Activated T-cell treated with anti-CD3 and anti-CD28 coated beads, Interleukin-2, amount 50 U/mL, for 72 hours (primary cell): Measurements from ENCODE around the gene ADGRL2. TPM values are rescaled to one million over a fixed set of nuclear protein-coding genes. Genes with fewer than 3 reads are reported as not detected.
"Not testable (repeated sequence)": the region's sequence is repeated elsewhere in the genome, so short reads cannot be mapped to it uniquely, and the experiment has no call there.

Source experiments
- ATAC-seq, 2 donors: fragments of 150-1000 bp; cut with Tn5 transposase; replicated peaks in 1 of 2; 2 replicates each; pipeline ENCODE4 v1.10.0; 2021; ENCODE audit warnings: moderate library complexity in 2 of 2, mild to moderate bottlenecking in 1 of 2
- DNase-seq, 2 donors: peaks; one replicate each; pipeline ENCODE4 v3.0.0; 2021 to 2022; ENCODE audit warnings: mixed read lengths in 1 of 2
- H3K27ac Mint-ChIP-seq: one replicate; pipeline ENCODE4 v1.8.0; 2022; ENCODE audit warnings: mild to moderate bottlenecking, moderate library complexity, mixed read lengths
- H3K27me3 Mint-ChIP-seq: one replicate; pipeline ENCODE4 v1.8.0; 2022; ENCODE audit warnings: low read depth, mixed read lengths
- H3K36me3 Mint-ChIP-seq, 2 donors: one replicate each; pipeline ENCODE4 v1.8.0; 2022; ENCODE audit warnings: mixed read lengths in 2 of 2, mild to moderate bottlenecking in 1 of 2; ENCODE audit not compliant: insufficient read depth in 2 of 2
- H3K4me1 Mint-ChIP-seq: one replicate; pipeline ENCODE4 v1.8.0; 2022; ENCODE audit warnings: low read depth, mixed read lengths
- H3K4me3 Mint-ChIP-seq, 2 donors: one replicate each; pipeline ENCODE4 v1.8.0; 2022; ENCODE audit warnings: mild to moderate bottlenecking in 2 of 2, mixed read lengths in 2 of 2, moderate library complexity in 2 of 2
- H3K9me3 Mint-ChIP-seq, 2 donors: one replicate each; pipeline ENCODE4 v1.8.0; 2022; ENCODE audit warnings: mixed read lengths in 2 of 2
- total RNA-seq, 2 donors: library from RNA; stranded (reverse); gene quantifications; one replicate each; pipeline ENCODE4 v1.2.3, GENCODE V29; 2022

ADGRL2 gene
- total RNA-seq, 2 donors from 2014 or later, result not detected

DNA sequence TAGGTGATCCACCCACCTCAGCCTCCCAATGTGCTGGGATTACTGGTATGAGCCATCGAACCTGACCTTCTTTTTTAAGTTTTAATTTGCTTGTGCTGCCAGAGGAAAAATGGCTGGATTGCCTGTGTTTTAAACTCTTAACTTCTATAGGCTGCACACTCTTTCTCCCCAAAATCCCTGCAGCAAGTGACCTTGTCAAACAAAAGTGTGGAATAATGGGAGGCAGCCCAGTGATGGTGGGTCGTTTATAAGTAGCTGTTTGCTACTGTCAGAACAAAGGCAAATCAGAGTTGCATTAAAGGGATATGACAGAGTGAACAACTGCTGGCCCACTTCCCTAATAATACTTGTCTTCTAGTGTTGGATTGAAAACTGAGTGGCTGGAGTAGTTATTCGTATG is 74.2 kb downstream of the ADGRL2 start:
- Mint-ChIP-seq H3K36me3 (no peaks in the 10 kb centered on the region), H3K27me3 (no peaks in the 10 kb centered on the region), H3K4me1 (no peaks in the 10 kb centered on the region), H3K9me3 (no peaks in the 10 kb centered on the region), H3K27ac (no peak overlapping the region), H3K4me3 (no peak overlapping the region)
- no peak for ATAC-seq
- no peak for DNase-seq

DNA sequence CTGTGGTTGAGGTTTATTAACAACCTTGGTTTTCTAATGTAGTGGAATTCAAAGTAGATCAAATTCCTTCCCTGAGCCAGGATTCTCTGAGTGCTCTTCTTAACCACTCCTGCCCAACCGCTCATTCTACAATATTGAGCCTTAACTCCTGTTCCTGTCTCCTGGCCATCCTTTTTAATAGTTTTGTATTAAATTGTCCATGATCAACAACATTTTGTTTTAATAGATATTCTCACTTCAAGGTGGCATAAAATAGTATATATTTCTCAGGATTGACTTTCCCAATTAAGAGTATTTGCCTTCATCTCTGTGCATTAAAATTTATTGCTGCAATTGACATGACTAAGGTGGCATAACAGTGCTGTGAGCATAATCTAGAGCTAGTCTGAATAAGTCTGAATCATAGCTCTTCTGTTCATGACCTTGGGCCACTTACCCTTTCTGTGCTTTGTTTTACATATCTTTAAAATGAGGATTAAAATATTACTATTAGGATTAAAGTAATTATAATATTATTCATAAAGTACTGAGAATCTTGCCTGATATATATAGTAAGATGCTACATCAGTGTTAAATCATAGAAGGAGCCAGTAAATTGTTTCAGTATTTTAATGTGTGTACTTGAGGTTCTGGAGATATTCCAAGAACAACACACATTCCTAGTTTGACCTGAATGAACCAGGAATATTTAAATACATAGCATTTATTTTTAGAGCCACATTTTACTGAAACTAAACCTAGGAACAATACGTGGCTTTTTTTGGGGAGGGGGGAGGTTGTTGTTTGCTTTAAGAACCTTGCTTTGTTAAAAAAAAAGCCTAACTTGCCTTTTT is 76.4 kb downstream of the ADGRL2 start:
- Mint-ChIP-seq H3K36me3 (no peaks in the 10 kb centered on the region), H3K9me3 (no peaks in the 10 kb centered on the region), H3K27ac (no peak overlapping the region), H3K27me3 (no peaks in the 10 kb centered on the region), H3K4me3 (no peak overlapping the region), H3K4me1 (no peaks in the 10 kb centered on the region)
- DNase-seq (no peak), ATAC-seq (no peak)

DNA sequence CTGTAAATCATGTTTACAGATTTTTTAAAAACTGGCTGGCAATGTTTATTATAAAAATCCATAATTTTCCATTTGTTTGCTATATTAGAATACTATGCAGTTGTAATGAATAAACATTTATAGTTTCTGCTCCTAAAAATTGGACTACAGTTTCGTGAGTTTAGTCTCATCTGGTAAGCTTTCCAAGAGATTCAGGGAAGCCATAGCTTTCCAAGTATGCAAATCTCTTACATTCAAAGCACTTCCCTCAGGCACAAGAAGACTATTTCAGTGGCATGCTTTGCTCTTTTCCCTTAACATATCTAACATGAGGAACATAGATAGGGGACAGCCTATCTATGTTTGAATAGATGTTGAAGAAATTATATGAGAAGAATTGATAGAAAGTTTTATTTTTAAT is 77.2 kb downstream of the ADGRL2 start:
- ATAC-seq, result no peak
- no peak overlapping the region for H3K27ac Mint-ChIP-seq
- DNase-seq, result no peak
- H3K36me3 Mint-ChIP-seq, result no peaks in the 10 kb centered on the region
- no peak overlapping the region for H3K4me3 Mint-ChIP-seq
- H3K9me3 Mint-ChIP-seq, result no peaks in the 10 kb centered on the region
- no peaks in the 10 kb centered on the region for H3K27me3 Mint-ChIP-seq
- H3K4me1 Mint-ChIP-seq, result no peaks in the 10 kb centered on the region

DNA sequence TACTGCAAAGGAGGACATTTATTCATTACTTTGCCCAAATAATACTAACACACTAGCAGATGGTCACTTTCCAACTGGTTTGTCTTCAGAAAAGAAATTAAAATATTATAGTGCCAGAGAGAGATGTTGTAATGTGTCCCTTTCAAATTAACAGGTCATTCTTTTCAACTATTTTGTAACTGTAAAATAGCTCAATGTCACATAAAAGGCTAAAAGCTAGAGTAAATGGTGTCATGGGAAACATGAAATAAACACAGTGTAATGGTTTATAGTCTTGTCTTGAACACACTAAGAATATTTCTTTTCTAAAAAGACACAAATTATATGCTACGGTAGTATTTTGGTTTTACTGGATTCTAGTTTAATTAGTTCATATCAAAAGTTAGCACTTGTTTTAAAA is 77.8 kb downstream of the ADGRL2 start:
- Mint-ChIP-seq H3K36me3 (no peaks in the 10 kb centered on the region), H3K9me3 (no peaks in the 10 kb centered on the region), H3K27ac (no peak overlapping the region), H3K4me3 (no peak overlapping the region), H3K4me1 (no peaks in the 10 kb centered on the region), H3K27me3 (no peaks in the 10 kb centered on the region)
- ATAC-seq (no peak), DNase-seq (no peak)

DNA sequence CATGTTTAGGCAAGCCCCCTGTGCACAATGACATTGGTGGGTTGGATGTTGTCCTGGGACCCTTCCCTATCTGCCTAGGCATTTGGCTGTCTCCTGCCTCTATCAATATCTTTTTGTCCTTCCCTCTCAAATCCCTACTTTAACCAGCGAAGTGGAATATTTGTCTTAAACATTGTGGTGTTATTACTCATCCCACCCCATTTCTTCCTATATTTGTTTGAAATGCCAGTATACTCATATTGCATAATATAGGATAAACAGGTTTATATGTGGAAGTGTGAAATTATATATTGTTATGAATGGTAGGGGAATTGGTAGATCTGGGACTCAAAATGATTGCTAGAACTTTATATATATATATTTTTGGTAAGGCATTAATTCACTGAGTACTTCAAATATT is 80.0 kb downstream of the ADGRL2 start:
- no peaks in the 10 kb centered on the region for H3K36me3 Mint-ChIP-seq
- no peaks in the 10 kb centered on the region for H3K9me3 Mint-ChIP-seq
- ATAC-seq (no peak), DNase-seq (no peak)
- H3K4me1 Mint-ChIP-seq, result no peaks in the 10 kb centered on the region
- no peak overlapping the region for H3K4me3 Mint-ChIP-seq
- H3K27me3 Mint-ChIP-seq, result no peaks in the 10 kb centered on the region
- no peak overlapping the region for H3K27ac Mint-ChIP-seq

DNA sequence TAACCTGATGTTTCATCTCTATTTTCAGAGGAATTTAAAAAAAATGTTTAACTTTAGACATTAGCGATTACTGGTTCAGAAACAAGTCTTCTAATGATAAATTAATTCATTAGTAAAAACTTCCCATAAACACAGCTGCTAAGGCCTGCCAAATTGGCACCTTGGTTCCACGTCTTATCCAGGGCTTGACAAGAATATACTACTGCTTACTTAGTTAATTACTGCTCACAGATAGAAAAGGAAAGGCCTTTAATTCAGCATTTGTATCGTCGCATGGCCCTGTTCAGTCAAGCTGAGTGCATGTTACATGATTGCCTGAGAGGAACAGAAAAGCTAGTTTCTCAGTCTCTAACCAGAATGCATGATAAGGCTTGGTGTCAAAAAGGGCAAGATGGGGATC is 84.6 kb downstream of the ADGRL2 start:
- Mint-ChIP-seq H3K9me3 (no peaks in the 10 kb centered on the region), H3K4me3 (no peak overlapping the region), H3K4me1 (no peaks in the 10 kb centered on the region), H3K27ac (no peak overlapping the region), H3K27me3 (no peaks in the 10 kb centered on the region), H3K36me3 (no peaks in the 10 kb centered on the region)
- ATAC-seq (no peak), DNase-seq (no peak)

DNA sequence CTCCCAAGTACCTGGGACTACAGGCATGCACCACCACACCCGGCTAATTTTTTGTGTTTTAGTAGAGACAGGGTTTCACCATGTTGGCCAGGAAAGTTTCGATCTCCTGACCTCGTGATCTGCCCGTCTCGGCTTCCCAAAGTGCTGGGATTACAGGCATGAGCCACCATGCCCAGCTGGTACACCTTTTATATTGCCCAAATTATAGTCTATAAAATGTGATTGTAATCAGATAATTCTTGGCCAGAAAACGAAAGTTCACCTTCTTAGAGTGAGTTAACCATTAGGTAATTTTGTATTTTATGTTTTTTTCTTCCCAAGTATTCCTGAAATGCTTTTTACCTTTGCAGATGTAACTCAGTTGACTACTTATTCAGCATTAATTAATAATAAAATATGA is 85.6 kb downstream of the ADGRL2 start:
- H3K4me1 Mint-ChIP-seq, H3K36me3 Mint-ChIP-seq, H3K9me3 Mint-ChIP-seq, H3K27ac Mint-ChIP-seq, DNase-seq, H3K4me3 Mint-ChIP-seq, ATAC-seq, H3K27me3 Mint-ChIP-seq: not testable (repeated sequence)

DNA sequence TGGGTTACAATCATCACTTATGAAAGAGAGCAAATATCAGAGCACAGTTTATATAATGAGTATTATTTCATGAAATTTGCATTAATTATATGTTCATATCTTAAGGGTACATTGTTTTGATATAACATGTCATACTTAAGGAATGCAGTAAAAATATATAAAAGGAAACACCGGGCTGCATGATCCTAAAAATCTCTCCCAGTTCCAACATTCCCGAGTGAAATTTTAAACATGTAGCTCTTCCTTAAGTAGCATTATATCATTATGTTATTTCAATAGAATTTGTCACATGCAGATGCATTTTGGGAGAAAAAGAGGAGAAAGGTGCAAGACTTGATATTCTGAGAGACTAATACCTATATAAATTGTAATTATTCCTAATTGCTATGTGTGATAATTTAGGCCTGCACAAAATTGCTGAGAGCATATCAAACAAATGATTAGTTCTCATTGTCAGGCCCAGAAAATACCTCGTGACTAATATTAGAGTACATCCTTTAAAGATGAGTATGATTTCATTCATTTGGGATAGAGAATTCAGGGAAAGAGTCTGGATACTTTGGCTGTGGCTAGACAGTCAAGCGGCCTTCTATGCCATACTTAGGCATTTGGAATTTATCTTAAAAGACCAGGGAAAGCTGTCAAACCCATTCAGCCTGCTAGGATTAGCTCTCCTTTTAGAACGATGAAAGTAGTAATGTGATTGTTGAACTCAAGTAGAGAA is 86.8 kb downstream of the ADGRL2 start:
- H3K27ac Mint-ChIP-seq, result no peak overlapping the region
- H3K9me3 Mint-ChIP-seq, result peaks cover 0 to 3% of the 10 kb centered on the region in 2 donors
- DNase-seq (no peak), ATAC-seq (no peak)
- H3K27me3 Mint-ChIP-seq, result no peaks in the 10 kb centered on the region
- no peaks in the 10 kb centered on the region for H3K4me1 Mint-ChIP-seq
- H3K36me3 Mint-ChIP-seq, result no peaks in the 10 kb centered on the region
- H3K4me3 Mint-ChIP-seq, result no peak overlapping the region

DNA sequence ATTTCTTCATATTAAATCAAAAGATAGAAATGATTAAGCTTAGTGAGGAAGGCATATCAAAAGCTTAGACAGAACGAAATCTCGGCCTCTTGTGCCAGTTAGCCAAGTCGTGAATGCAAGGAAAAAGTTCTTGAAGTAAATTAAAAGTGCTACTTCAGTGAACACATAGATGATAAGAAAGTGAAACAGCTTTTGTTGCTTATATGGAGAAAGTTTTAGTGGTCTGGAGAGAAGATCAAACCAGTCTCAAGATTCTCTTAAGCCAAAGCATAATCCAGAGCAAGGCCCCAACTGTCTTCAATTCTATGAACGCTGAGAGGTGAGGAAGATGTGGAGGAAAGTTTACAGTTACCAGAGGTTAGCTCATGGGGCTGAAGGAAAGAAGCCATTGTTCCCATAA is 88.4 kb downstream of the ADGRL2 start:
- Mint-ChIP-seq H3K4me1 (no peaks in the 10 kb centered on the region), H3K9me3 (peaks cover 0 to 3% of the 10 kb centered on the region in 2 donors), H3K27me3 (no peaks in the 10 kb centered on the region), H3K27ac (no peak overlapping the region), H3K36me3 (no peaks in the 10 kb centered on the region), H3K4me3 (no peak overlapping the region)
- DNase-seq, result no peak
- no peak for ATAC-seq

DNA sequence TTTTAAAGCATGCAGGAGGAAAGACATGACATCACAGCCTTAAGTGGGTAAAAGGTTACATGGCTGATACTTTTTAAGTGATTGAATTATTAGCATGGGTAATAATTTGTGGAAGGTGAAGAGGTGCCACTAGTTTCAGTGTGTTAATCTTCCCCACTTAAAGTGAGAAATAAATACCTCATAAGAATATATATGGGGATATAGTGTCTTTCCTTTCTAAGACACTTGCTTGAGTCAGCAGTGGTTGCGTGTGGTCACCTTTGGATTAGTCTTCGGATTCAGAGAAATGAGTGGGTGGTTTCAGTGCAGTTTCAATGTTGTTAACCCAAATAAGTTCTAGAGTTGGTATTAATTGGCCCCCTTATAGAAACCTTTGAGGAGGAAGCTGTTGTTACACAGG is 94.1 kb downstream of the ADGRL2 start:
- ATAC-seq, result no peak

DNA sequence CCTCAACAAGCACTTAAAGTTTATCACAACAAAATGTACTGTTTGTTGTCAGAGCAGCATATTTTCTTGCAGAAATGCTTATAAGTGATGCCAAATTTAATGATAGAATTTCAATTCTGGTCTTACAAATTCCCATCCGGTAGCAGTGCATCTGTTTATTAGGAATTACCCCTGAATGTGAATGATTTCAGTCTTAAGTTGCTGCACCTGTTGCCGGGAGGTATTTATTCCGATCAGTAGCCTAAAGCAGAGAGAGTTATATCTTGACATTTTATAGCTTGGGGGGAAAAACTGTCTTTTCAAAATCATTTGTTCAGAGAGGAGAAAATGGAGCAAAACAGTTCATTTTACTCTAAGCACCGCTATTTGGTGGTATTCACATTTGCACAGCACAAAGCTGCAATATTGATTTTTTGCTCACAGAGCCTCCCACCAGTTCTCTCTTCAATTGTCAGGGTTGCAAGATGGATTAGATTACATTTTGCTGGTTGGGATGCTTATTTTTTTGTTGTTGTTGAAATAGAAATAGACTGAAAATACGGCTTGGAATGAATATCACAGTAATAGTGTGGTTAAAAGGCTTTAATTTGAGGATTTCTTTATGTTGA is 98.6 kb downstream of the ADGRL2 start:
- ATAC-seq (no peak), DNase-seq (no peak)
- no peaks in the 10 kb centered on the region for H3K9me3 Mint-ChIP-seq
- no peaks in the 10 kb centered on the region for H3K4me1 Mint-ChIP-seq
- H3K4me3 Mint-ChIP-seq, result no peak overlapping the region
- H3K27ac Mint-ChIP-seq, result no peak overlapping the region
- no peaks in the 10 kb centered on the region for H3K27me3 Mint-ChIP-seq
- H3K36me3 Mint-ChIP-seq, result no peaks in the 10 kb centered on the region

More for the DNA sequence above, 94.1 kb downstream of the ADGRL2 start:
- no peak overlapping the region for H3K27ac Mint-ChIP-seq
- no peaks in the 10 kb centered on the region for H3K27me3 Mint-ChIP-seq
- H3K9me3 Mint-ChIP-seq, result peaks cover 0 to 3% of the 10 kb centered on the region in 2 donors
- no peak for DNase-seq
- no peaks in the 10 kb centered on the region for H3K36me3 Mint-ChIP-seq
- H3K4me1 Mint-ChIP-seq, result no peaks in the 10 kb centered on the region
- H3K4me3 Mint-ChIP-seq, result no peak overlapping the region

DNA sequence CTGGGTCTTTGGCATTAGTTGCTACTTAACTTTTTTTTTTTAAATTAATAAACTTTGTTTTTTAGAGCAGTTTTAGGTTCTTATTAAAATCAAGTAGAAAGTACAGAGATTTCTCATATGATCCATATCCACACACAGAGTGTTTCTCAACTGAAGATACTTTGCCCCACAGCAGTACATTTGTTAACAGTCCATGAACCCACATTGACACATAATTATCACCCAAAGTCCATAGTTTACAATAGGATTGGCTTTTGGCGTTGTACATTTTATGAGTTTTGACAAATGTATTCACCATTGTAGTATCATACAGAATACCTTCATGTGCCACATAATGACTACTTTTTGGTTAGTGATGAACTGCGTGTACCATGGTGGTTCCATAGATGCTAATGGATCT is 106.8 kb downstream of the ADGRL2 start:
- H3K27ac Mint-ChIP-seq, result no peak overlapping the region
- ATAC-seq, result no peak

DNA sequence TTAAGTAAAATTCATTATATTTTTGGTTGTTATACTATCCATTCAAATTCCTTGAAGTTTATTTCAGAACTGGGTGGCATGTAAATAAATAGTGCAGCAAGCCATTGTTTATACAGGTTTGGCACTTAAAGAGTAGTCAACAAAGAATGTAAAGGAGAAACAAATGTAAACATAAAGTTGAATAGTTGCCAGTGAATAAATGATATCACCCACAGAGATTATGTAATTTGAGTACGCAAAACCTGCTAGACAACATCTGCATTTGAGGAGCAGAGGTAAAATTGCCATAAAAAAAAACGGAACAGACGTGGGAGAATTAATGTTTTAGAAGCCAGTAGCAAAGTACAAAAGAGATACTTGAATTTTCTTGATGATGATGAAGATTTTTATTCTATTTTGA is 111.6 kb downstream of the ADGRL2 start:
- H3K9me3 Mint-ChIP-seq, result no peaks in the 10 kb centered on the region
- H3K4me3 Mint-ChIP-seq, result no peak overlapping the region
- ATAC-seq (no peak), DNase-seq (no peak)
- H3K27ac Mint-ChIP-seq, result no peak overlapping the region
- H3K4me1 Mint-ChIP-seq, result no peaks in the 10 kb centered on the region
- no peaks in the 10 kb centered on the region for H3K27me3 Mint-ChIP-seq
- no peaks in the 10 kb centered on the region for H3K36me3 Mint-ChIP-seq

More for the DNA sequence above, 106.8 kb downstream of the ADGRL2 start:
- Mint-ChIP-seq H3K4me3 (no peak overlapping the region), H3K27me3 (no peaks in the 10 kb centered on the region), H3K4me1 (no peaks in the 10 kb centered on the region), H3K36me3 (no peaks in the 10 kb centered on the region), H3K9me3 (no peaks in the 10 kb centered on the region)
- DNase-seq, result no peak
